ENCODE results near the gene LCLAT1. TPM values are rescaled to one million over a fixed set of nuclear protein-coding genes. Genes with fewer than 3 reads are reported as not detected.
A peak's percentile ranks its signal among the peaks of the same experiment; 100 is the strongest.

LCLAT1 gene
- total and polyA plus RNA-seq, 12 donors: 8.0 to 56.4 (median 42.7) TPM

GRCh38 chr2:30412684-30413570 lies 34.1 kb upstream of the LCLAT1 start:
- peak; percentile 5 to 51 (median 24) for ATAC-seq
- peaks cover 24 to 79% (median 61%) of the 10 kb centered on the region in 9 donors for H3K4me1 ChIP-seq
- DNase-seq: no peak
- H3K36me3 ChIP-seq: no peaks in the 10 kb centered on the region
- no peaks in the 10 kb centered on the region for H3K9me3 ChIP-seq
- 39 to 46% methylated on average over 7 of the region's 7 CpGs for WGBS, 2 donors
- no peak for TF ChIP-seq CTCF (IDR thresholded peaks at IDR 0.05)
- H3K27me3 ChIP-seq: no peaks in the 10 kb centered on the region
- no peak overlapping the region for H3K4me3 ChIP-seq
- intact Hi-C loops (cut with DNase I): loop anchor here in 5 of 10 donors (5.0 to 10.0 kb wide), 6 partner anchors 66 to 294 kb away; partner anchors contain the start of gene LBH (in 2 of the 5)
- H3K27ac ChIP-seq: peak overlapping the region; percentile 69 to 92 (median 85)

- H3K27me3 ChIP-seq: no peaks in the 10 kb centered on the region
- peaks cover 11 to 61% (median 45%) of the 10 kb centered on the region in 9 donors for H3K4me1 ChIP-seq
- no peak for ATAC-seq
- no peak for TF ChIP-seq CTCF (IDR thresholded peaks at IDR 0.05)
- intact Hi-C loops (cut with DNase I): loop anchor here in 5 of 10 donors (5.0 to 10.0 kb wide), 6 partner anchors 68 to 292 kb away; partner anchors contain the start of gene LBH (in 2 of the 5)
- no peak for DNase-seq
- H3K27ac ChIP-seq: peak overlapping the region in 2 of 10 donors; percentile 86 to 89
- no peaks in the 10 kb centered on the region for H3K36me3 ChIP-seq
- 71 to 91% methylated on average over 2 of the region's 2 CpGs for WGBS, 2 donors
- H3K4me3 ChIP-seq: no peak overlapping the region
- no peaks in the 10 kb centered on the region for H3K9me3 ChIP-seq
These were observed 32.1 kb upstream of the LCLAT1 start for GRCh38 chr2:30414961-30415360.

DNA sequence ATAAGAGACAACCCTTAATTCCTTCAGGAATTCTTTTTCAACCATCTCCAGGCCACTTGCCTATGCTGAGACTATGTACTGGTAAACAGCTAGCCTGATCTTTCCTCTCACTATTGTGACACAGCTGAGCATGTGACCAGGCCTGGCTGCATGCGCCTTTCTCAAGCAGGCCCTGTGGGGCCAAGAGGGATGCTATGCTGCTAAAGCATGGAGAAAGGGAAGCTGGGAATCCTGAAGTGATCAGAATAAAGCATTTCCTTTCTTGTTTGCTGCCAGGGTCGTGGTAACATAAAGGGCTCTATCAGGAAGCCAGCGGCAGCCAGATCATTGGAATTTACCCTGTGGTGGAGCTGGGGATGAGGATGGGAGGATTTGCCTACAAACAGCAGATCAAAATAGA lies 29.8 kb upstream of the LCLAT1 start:
- Histone ChIP-seq H3K9me3 (no peaks in the 10 kb centered on the region), H3K4me1 (peaks cover 13 to 59% (median 45%) of the 10 kb centered on the region in 9 donors), H3K36me3 (no peaks in the 10 kb centered on the region), H3K4me3 (no peak overlapping the region), H3K27me3 (no peaks in the 10 kb centered on the region), H3K27ac (peak overlapping the region; percentile 22 to 89 (median 61))
- ATAC-seq (peak in 5 of 8 donors; percentile 51 to 79 (median 75)), DNase-seq (peak in 1 of 2 donors; percentile 59)
- intact Hi-C loops (cut with DNase I): loop anchor here in 1 of 10 donors (10.0 kb wide), 1 partner anchor 278 kb away; no protein-coding TSS in a partner anchor
- no peak for TF ChIP-seq CTCF (IDR thresholded peaks at IDR 0.05)
- 23 to 29% methylated on average over 3 of the region's 3 CpGs for WGBS, 2 donors

GRCh38 chr2:30421026-30421603 lies 25.9 kb upstream of the LCLAT1 start:
- no peaks in the 10 kb centered on the region for H3K27me3 ChIP-seq
- peak overlapping the region in 1 of 10 donors; percentile 12 for H3K4me3 ChIP-seq
- H3K36me3 ChIP-seq: no peaks in the 10 kb centered on the region
- no peaks in the 10 kb centered on the region for H3K9me3 ChIP-seq
- peaks cover 4 to 48% (median 38%) of the 10 kb centered on the region in 9 donors for H3K4me1 ChIP-seq
- ATAC-seq: peak in 1 of 8 donors; percentile 7
- no peak for DNase-seq
- intact Hi-C loops (cut with DNase I): no loop called here
- 66 to 73% methylated on average over 3 of the region's 3 CpGs for WGBS, 2 donors
- peak overlapping the region; percentile 44 to 88 (median 81) for H3K27ac ChIP-seq
- no peak for TF ChIP-seq CTCF (IDR thresholded peaks at IDR 0.05)

Data from heart right ventricle (tissue), 16 donors.